HUDEP-2 (cell line): ENCODE results near the gene SLC66A2.

Experiments
- DNase-seq, 76 experiments: peaks; one replicate each; lab custom pipeline; 2025; ENCODE audit not compliant: unreplicated experiment in 76 of 76; lab: John Stamatoyannopoulos, UW

Gene SLC66A2

GRCh38 chr18:79938196-79938595 is 13.3 kb downstream of the SLC66A2 start:
- no peak for DNase-seq

- DNase-seq, result no peak
Measured at GRCh38 chr18:79937103-79937860, 14.2 kb downstream of the SLC66A2 start.

DNA sequence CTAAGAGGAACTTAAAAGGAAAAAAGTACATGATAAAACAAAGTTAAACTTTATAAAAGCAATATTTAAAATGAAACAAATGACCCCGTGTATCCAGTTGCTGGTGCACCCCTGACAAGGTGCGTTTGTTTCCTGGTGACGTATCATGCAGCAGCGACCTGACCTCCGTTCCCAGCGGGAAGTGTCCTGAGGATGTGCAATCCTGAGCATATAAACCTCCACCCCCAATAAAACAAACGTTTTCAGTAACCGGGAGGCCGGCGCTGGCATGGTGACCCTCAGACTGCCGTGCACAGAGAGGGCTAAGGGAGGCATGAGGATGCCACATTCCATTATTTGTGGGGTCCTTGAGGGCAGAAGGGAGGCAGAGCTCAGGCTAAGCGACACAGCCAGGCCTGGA is 14.8 kb downstream of the SLC66A2 start:
- no peak for DNase-seq

- no peak for DNase-seq
Measured at GRCh38 chr18:79935925-79936324, 15.5 kb downstream of the SLC66A2 start.

DNA sequence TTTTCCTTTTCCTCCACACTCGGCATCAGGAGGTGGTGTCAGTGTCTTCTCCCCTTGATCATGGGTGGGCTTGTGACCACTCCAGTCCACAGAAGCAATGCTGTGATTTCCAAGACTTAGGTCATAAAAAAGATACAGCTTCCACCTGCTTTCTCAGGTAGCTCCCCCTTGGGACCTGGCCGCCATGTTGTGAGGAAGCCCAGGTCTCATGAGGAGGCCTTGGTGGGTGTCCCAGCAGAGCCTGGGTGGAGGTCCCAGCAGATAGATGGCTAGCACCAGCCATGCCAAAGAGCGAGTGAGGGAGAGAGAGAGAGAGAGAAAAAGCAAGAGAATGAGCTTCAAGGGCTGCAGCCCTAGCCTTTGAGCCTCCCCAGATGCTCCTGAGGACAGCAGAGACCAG is 16.0 kb downstream of the SLC66A2 start:
- no peak for DNase-seq

- DNase-seq, result no peak
Measured at GRCh38 chr18:79935098-79935480, 16.4 kb downstream of the SLC66A2 start.

GRCh38 chr18:79934311-79935097 is 16.9 kb downstream of the SLC66A2 start:
- DNase-seq, result no peak

DNA sequence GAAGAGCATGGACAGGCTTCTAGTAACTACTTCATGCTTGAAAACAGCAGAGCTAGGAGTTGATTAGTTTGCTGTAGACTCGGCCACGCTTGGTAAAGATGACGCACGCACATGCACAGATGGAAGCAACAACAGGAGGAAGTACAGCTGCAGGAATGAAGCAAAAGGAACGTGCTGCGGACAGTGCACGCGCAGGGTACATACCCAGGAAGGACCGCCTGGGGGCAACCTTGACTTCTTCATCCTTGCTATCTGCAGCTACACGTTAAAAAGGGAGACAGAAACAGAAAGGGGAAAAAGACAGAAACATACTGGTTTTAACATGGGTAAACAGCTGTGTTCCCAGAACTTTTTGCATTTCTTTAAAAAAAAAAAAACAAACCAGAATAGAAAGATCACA is 17.7 kb downstream of the SLC66A2 start:
- no peak for DNase-seq

GRCh38 chr18:79932907-79933306 is 18.5 kb downstream of the SLC66A2 start:
- no peak for DNase-seq

- no peak for DNase-seq
Measured at GRCh38 chr18:79931475-79931874, 20.0 kb downstream of the SLC66A2 start.

GRCh38 chr18:79930020-79930642 is 21.3 kb downstream of the SLC66A2 start:
- DNase-seq, result peak in 1 of 76 experiments; percentile 20

GRCh38 chr18:79928563-79928960 is 22.9 kb downstream of the SLC66A2 start:
- DNase-seq, result no peak

DNA sequence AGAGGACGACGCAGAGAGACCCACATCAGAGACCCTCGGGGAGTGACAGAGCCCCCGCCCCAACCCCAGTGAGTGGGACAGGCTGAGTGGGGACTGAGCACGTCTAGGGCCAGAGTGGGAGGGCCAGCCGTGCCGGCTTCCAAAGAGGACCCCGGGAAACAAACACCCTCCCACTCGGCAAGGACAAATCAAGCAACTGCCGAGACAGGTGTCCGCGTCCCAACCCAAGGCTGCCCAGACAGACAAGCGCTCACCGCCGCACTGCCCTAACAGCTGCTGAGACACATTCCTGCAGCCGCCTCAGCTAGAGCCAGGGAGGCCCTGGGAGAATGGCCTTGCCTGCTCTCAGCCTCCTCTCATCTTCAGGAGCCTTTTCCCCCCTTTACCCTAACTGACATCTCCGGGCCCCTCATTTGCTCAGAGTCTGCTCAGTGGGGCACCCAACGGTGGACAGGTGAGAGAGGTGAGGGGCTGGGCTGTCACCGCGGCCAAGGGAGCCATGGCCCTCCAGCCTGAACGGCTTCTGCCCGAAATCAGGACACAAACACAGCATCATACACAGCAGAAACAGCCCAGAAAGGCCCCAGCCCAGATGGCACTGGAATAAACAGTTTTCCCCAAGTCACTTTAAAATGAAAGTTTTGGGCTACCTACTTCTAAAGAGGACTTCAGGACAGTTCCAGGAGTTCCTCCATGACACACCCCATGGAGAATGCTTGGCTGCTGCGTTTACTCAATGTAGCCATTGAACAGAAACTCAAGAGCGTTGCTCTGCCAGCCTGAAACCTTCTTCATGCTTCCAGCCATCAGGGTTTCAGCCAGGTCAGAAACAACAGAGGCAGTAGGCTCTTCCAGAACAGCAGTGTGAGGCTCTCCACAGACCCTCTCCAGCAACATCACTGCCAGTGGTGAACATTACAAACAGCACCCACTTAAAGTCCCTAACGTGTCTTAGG is 23.6 kb downstream of the SLC66A2 start:
- no peak for DNase-seq

- no peak for DNase-seq
Measured at GRCh38 chr18:79926715-79927606, 24.5 kb downstream of the SLC66A2 start.

- no peak for DNase-seq
Measured at GRCh38 chr18:79926306-79926705, 25.1 kb downstream of the SLC66A2 start.

- no peak for DNase-seq
Measured at GRCh38 chr18:79924814-79925731, 26.4 kb downstream of the SLC66A2 start.

DNA sequence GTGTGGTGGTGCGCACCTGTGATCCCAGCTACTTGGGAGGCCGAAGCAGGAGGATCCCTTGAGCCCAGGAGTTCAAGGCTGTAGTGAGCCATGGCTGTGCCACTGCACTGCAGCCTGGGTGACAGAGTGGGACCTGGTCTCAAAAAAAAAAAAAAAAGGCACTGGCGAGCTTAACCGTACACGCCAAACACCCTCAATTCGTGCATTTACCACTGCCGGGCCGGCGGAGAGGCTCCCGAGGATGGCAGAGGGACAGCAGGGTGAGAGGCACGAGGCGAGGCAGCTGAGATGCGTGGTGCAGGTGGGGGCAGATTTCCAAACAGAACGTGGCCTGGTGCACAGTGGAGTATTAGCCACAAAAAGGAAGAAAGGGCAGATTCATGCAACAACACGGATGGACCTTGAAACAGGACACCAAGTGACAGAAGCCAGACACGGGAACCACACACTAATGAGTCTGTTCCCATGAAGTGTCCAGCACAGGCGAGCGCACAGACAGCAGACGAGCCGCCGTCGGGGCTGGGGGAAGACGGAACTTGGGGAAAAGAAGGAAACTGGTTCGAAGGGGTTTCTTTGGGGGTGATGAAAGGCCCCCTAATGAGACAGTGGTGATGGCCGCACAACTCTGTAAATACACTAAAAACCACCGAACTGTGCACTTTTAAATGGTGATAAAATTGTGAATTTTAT is 27.4 kb downstream of the SLC66A2 start:
- DNase-seq, result no peak

GRCh38 chr18:79922971-79923411 is 28.5 kb downstream of the SLC66A2 start:
- no peak for DNase-seq
